ENCODE results near the gene AXDND1.
"Not testable (repeated sequence)": the region's sequence is repeated elsewhere in the genome, so short reads cannot be mapped to it uniquely, and the experiment has no call there.

Gene AXDND1

DNA sequence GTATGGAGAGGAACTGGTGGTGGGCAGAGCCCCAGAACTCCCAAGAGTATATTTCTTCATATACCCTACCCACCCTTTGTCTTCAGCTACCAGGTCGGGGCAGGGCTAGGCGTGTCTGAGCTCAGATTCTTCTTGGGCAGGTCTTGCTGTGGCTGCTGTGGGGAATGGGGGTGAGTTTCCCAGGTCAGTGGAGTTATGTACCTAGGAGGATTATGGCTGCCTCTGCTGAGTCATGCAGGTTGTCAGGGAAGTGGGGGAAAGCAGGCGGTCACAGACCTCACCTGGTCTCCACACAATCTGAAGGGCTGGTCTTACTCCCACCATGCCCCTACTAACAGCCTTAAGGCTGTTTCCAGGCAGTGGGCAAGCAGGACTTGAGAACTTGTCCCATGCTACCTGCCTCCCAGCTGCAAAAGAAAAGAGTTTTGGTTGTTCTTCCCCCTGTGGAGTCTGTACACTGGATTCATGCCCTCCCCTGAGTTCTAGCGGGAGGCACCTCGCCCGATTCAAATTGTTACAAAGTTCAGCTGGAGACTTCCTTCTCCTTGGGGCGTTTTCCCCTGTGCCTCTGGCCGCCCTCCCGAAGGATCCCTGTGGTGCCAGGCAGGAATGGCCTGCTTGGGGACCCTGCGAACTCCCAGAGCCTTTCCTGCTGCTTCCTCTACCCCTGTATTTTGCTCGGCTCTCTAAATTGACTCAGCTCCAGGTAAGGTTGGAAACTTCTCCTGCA, 151.4 kb downstream of the AXDND1 start:
- no peak for TF ChIP-seq CTCF (IDR thresholded peaks at IDR 0.05; ENCODE audit: insufficient read depth, low read length, missing control alignments)

DNA sequence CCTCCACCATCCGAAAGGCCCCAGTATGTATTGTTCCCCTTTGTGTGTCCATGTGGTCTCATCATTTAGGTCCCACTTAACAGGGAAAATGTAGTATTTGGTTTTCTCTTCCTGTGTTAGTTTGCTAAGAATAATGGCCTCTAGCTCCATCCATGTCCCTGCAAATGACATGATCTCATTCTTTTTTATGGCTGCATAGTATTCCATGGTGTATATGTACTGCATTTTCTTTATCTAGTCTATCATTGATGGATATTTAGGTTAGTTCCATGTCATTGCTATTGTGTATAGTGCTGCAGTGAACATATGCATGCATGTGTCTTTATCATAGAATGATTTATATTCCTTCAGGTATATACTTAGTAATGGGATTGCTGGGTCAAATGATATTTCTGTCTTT, 152.8 kb downstream of the AXDND1 start:
- H3K4me3 ChIP-seq (ENCODE audit: low read depth, low read length); POLR2A ChIA-PET; DNase-seq (ENCODE audit: low read depth, low spot score); CTCF ChIA-PET: not testable (repeated sequence)

More for the DNA sequence above, 151.4 kb downstream of the AXDND1 start:
- ChIA-PET CTCF (no interaction called here), POLR2A (no interaction called here)
- no peak overlapping the region for H3K4me3 ChIP-seq (ENCODE audit: low read depth, low read length)
- no peak for DNase-seq (ENCODE audit: low read depth, low spot score)

DNA sequence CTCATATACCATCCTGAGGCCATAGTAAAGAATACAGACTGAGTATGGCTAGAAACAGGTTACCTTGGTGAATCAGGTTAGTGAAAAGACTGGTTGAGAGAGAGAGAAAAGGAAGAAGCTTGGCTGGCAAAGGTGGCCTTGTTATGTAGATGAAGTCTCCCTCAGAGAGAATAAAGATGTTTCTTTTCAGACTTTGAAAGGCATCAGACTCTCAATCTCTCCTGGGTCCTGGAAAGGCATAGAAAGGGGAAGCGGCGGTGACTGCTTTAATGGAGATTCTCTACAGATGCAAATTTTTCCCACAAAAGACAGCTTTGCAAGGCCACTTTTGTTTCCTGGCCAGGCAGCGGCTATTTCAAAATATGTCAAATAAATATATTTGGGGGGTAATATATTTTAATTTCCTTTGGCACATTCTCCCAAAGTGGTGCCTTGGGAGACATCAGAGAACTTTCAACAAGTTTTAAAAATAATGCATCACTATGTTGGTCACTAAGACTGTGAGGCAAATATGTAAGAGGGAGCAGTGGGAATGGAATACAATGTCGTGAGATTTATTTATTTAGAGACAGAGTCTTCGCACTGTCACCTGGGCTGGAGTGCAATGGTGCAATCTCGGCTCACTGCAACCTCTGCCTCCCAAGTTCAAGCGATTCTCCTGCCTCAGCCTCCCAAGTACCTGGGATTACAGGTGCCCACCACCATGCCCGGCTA, 163.9 kb downstream of the AXDND1 start:
- POLR2A ChIA-PET: no interaction called here
- H3K4me3 ChIP-seq (ENCODE audit: low read depth, low read length): no peak overlapping the region
- TF ChIP-seq CTCF (IDR thresholded peaks at IDR 0.05; ENCODE audit: insufficient read depth, low read length, missing control alignments): no peak

DNA sequence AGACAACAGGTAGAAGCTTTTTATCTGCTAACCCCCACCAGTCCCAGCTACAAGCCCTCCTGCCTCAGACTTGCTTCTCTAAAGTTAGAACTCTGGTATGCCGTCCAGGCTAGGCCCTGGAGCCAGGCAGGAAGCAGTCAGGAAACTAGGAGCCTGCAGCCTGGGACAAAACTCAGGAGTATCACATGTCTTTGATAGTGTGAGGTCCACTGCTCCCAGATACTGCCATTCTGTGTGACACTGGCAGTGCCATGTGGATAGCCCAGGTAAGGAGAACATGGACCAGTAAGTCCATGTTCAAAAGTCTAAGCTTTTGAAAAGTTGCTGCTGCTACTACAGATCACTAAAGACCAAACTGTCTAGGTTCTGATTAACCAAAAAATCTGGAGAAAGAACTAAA, 164.6 kb downstream of the AXDND1 start:
- POLR2A ChIA-PET: no interaction called here
- no peak for DNase-seq (ENCODE audit: low read depth, low spot score)
- TF ChIP-seq CTCF (IDR thresholded peaks at IDR 0.05; ENCODE audit: insufficient read depth, low read length, missing control alignments): no peak
- CTCF ChIA-PET: interaction anchor here (0.5 kb wide), 1 partner anchor 460 kb away, joined by 3 read pairs; no protein-coding TSS in a partner anchor
- no peak overlapping the region for H3K4me3 ChIP-seq (ENCODE audit: low read depth, low read length)

More for the DNA sequence above, 163.9 kb downstream of the AXDND1 start:
- CTCF ChIA-PET: no interaction called here
- no peak for DNase-seq (ENCODE audit: low read depth, low spot score)

GRCh38 chr1:179541774-179542173, 176.0 kb downstream of the AXDND1 start:
- H3K4me3 ChIP-seq (ENCODE audit: low read depth, low read length): no peak overlapping the region
- no peak for TF ChIP-seq CTCF (IDR thresholded peaks at IDR 0.05; ENCODE audit: insufficient read depth, low read length, missing control alignments)
- no peak for DNase-seq (ENCODE audit: low read depth, low spot score)
- ChIA-PET POLR2A (no interaction called here), CTCF (no interaction called here)

- ChIA-PET POLR2A (no interaction called here), CTCF (no interaction called here)
- no peak overlapping the region for H3K4me3 ChIP-seq (ENCODE audit: low read depth, low read length)
- TF ChIP-seq CTCF (IDR thresholded peaks at IDR 0.05; ENCODE audit: insufficient read depth, low read length, missing control alignments): no peak
- no peak for DNase-seq (ENCODE audit: low read depth, low spot score)
These were observed 179.6 kb downstream of the AXDND1 start for GRCh38 chr1:179545321-179545720.
